NCI-H1105 (cell line): ENCODE data around the gene RAB3GAP2.
"Not testable (repeated sequence)": the region's sequence is repeated elsewhere in the genome, so short reads cannot be mapped to it uniquely, and the experiment has no call there.

Experiments used
- DNase-seq: peaks from one replicate; lab custom pipeline; 2025; lab: John Stamatoyannopoulos, UW

The RAB3GAP2 gene

DNA sequence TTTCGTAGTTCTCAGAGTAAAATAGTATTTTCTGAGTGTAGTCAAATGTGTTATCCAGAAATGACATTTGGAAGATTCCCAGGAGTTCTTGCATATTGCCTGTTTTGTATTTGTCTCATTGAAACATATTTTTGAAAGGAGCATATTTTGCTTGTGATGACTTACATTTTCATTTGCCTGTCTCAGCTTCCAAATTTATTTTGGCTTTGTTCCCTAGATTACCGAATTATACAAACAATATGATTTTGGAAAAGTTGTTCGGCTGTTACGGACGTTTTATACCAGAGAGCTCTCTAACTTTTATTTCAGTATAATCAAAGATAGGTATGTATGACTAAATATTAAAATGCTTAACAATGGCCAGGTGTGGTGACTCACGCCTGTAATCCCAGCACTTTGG, 132.3 kb downstream of the RAB3GAP2 start:
- DNase-seq, result no peak

DNA sequence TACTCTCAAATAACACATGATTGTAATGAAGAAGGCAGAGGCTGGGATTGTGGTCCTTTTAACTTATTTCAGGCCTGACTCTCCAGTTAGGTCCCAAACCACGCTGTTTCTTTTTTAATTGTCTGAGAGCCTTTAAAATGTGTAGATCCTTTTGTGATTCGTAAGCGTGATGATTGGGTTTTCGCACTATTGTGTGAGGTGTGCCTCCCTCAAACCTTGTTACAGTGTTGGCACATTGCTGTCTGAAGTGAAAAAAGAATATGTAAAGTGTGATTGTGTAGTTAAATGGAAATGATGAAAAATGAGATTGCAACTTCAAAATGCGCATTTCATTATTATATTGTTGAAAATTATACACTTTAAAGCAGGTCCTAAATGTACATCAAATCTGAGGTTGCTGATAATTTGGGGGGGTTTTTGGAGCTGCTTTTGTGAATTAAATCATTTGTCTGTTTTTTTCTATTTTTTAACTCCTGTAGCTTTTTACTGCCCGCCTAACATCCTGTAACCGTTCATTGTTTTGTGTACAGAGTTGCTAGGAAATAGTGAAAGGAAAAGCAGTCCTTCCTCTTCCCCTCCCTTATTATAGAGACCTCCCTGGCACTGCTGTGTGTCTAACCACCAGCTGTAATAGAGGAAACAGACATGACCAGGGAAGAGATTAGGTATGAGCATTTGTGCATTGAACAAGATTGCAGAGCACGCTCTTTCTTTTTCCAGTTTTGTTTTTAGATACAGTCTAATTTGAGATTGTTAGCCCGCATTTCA, 135.1 kb downstream of the RAB3GAP2 start:
- no peak for DNase-seq

- no peak for DNase-seq
Measured at GRCh38 chr1:220135755-220136154, 136.5 kb downstream of the RAB3GAP2 start.

DNA sequence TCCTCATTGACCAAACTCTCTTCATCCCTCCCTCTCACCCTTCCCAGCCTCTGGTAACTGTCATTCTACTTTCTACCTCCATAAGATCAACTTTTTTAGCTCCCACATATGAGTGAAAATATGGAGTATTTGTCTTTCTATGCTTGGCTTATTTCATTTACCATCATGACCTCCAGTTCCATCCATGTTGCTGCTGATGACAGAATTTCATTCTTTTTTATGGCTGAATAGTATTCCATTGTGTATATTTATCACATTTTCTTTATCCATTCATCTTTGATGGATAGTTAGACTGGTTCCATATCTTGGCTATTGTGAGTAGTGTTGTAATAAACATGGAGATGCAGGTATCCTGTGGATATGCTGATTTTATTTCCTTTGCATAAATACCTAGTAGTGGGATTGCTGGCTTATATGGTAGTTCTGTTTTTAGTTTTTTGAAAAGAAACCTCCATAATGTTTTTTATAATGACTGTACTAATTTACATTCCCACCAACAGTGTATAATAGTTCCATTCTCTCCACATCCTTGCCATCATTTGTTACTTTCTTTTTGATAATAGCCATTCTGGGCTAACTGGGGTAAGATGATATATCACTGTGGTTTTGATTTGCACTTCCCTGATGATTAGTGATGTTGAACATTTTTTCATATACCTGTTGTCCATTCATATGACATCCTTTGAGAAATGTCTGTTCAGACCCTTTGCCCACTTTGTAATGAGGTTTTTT, 142.6 kb downstream of the RAB3GAP2 start:
- no peak for DNase-seq

DNA sequence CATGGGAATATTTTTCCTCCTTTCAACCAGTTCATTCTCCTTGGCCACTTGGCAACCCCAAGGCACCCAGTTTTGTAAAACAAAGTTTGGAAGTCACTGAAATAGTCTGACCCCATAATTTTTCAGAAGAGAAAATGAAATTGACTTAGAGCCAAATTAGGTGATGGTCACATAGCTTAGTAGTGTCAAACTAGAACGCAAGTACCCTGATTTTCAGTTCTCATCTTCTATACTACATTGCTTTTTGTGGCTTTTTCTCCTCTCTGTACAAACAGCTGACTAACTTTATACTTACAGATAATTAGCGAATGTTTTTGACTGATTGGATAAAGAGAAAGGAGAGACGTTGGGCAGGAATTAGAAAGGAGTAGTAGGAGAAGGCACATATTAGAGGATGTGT, 145.2 kb downstream of the RAB3GAP2 start:
- no peak for DNase-seq

- DNase-seq, result no peak
Measured at GRCh38 chr1:220124542-220124941, 147.7 kb downstream of the RAB3GAP2 start.

DNA sequence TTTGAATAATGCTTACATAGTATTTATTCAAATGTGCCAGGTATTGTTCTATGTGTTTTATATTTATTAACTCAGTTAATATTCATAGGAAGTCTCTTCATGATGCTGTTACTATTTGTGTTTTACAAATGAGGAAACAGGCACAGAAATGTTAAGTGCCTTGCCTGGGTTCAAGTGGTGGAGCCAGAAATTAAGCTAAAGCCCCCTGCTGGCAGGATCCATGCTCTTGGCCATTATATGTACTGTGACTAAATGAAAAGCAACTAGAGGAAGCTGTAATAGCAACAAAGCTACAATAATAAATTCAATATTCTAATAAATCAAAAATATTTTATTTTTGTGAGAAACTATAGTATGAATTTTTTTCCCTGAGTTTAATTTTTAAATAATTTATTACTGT, 148.4 kb downstream of the RAB3GAP2 start:
- no peak for DNase-seq

GRCh38 chr1:220123066-220123465, 149.2 kb downstream of the RAB3GAP2 start:
- DNase-seq, result no peak

GRCh38 chr1:220121791-220122530, 150.3 kb downstream of the RAB3GAP2 start:
- no peak for DNase-seq

DNA sequence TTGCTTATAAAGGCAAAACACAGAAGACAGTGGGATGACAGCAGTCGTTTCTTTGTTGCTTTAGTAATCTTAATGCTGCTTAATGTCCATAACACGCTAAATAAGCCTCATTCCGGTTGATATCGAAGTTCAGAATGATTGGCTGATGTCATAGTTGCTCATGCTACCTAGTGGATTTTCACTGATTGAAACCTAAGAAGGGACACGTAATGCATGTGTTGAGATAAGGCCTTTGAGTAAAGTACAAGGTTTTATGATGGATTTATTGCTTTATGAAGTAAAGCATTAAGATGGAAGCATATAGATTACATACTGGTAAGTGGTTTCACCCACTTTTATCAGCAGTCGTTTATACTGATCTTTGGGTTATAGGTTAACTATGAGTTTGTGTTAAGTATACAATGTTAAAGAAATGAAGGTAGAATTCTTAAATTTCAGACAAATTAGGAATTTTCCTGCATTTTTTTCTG, 153.2 kb downstream of the RAB3GAP2 start:
- no peak for DNase-seq

DNA sequence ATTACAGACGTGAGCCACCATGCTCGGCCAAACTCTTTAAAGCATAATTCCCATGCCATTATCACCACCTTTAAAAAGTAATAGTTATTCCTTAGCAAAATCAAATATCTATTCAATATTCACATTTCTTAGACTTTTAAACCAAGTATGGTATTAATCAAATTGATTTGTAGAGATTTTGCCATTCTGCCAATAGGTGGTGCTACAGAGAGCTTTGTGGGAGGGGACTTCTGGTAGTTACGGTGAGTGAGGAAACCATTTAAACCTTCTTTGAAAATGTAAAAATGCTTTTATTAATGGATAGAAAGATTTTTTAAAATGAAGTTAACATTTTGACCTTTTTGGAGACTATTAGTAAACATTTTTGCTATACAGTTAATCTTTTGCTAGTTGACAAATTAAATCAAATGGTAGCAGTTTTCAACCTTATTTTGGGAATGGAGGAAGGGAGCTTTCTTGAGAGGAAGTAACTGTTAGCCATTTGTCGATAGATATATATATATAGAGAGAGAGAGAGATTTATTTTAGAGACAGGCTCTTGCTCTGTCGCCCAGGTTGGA, 159.0 kb downstream of the RAB3GAP2 start:
- DNase-seq, result no peak

DNA sequence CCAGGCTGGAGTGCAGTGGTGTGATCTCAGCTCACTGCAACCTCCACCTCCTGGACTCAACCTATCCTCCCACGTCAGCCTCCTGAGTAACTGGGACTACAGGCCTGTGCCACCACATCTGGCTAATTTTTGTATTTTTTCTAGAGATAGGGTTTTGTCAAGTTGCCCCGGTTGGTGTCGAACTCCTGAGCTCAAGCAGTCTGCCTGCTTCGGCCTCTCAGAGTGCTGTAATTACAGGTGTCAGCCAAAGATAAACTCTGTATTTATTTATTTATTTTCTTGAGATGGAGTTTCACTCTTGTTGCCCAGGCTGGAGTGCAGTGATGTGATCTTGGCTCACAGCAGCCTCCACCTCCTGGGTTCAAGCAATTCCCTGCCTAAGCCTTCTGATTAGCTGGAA, 159.7 kb downstream of the RAB3GAP2 start:
- DNase-seq, result not testable (repeated sequence)

DNA sequence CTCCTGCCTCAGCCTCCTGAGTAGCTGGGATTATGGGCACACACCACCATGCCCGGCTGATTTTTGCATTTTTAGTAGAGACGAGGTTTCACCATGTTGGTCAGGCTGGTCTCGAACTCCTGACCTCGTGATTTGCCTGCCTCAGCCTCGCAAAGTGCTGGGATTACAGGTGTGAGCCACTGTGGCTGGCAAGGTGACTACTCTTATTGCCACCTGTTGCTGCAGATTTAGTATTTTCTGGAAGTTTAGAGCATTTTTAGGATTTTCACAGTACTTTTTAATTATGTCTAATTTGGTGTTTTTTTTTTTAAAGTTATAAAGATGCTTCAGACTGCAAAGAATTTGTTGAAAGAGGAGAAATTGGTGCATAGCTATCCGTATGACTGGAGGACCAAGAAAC, 161.8 kb downstream of the RAB3GAP2 start:
- not testable (repeated sequence) for DNase-seq

- no peak for DNase-seq
Measured at GRCh38 chr1:220099826-220100225, 172.4 kb downstream of the RAB3GAP2 start.
